PC-9 (cell line): Measurements from ENCODE around the gene ZNF480. TPM values are rescaled to one million over a fixed set of nuclear protein-coding genes. Genes with fewer than 3 reads are reported as not detected.

Experiments used
- BruUV-seq: library from RNA; stranded (reverse); fragments of 400-500 nt; replicated peaks from 2 replicates; lab custom pipeline; 2021; lab: Mats Ljungman, UMichigan
- CTCF ChIA-PET: fragments of 300-600 bp; sonication (Branson Sonifier 250); formaldehyde crosslinking; loops from one replicate; lab custom pipeline; 2022; ENCODE audit warnings: antibody characterized with exemption; lab: Charles Lee
- POLR2A ChIA-PET: fragments of 300-600 bp; sonication (Branson Sonifier 250); formaldehyde crosslinking; loops from one replicate; lab custom pipeline; 2022; ENCODE audit warnings: antibody characterized with exemption; ENCODE audit not compliant: unreplicated experiment; lab: Charles Lee
- DNase-seq, 2 experiments: peaks; one replicate each; pipeline versions ENCODE4 v3.0.0 to v3.0.0-alpha.2; 2015 to 2022; ENCODE audit warnings: mixed read lengths in 1 of 2
- H2AFZ ChIP-seq: fragments of 200-600 bp; sonication (generic); 2 replicates; pipeline ENCODE4 v1.8.1; 2017; ENCODE audit warnings: antibody characterized with exemption
- H3F3A ChIP-seq: fragments of 200-600 bp; sonication (generic); 2 replicates; pipeline ENCODE4 v1.8.1; 2017; ENCODE audit warnings: antibody characterized with exemption, mild to moderate bottlenecking, low read depth; ENCODE audit not compliant: insufficient read depth
- H3K27ac ChIP-seq: fragments of 200-600 bp; sonication (generic); 2 replicates; pipeline ENCODE4 v1.6.1; 2016; ENCODE audit warnings: mixed run types
- H3K27me3 ChIP-seq: fragments of 200-600 bp; sonication (generic); 2 replicates; pipeline ENCODE4 v1.6.1; 2016; ENCODE audit warnings: low read depth, mixed run types; ENCODE audit not compliant: insufficient read depth
- H3K36me3 ChIP-seq: fragments of 200-600 bp; sonication (generic); 2 replicates; pipeline ENCODE4 v1.6.1; 2016; ENCODE audit warnings: low read depth, mixed run types
- H3K4me1 ChIP-seq: fragments of 200-600 bp; sonication (generic); replicated peaks from 2 replicates; pipeline ENCODE4 v1.6.1; 2016; ENCODE audit warnings: mixed run types; ENCODE audit not compliant: insufficient read depth
- H3K4me2 ChIP-seq: fragments of 200-600 bp; sonication (generic); 2 replicates; pipeline ENCODE4 v1.6.1; 2017; ENCODE audit warnings: mixed run types
- H3K4me3 ChIP-seq: fragments of 200-600 bp; sonication (generic); 2 replicates; pipeline ENCODE4 v1.6.1; 2016; ENCODE audit warnings: mixed run types
- H3K79me2 ChIP-seq: fragments of 200-600 bp; sonication (generic); 2 replicates; pipeline ENCODE4 v1.6.1; 2017; ENCODE audit warnings: low read depth, mixed run types
- H3K9me2 ChIP-seq: fragments of 200-600 bp; sonication (generic); 2 replicates; pipeline ENCODE4 v1.8.1; 2017; ENCODE audit warnings: mild to moderate bottlenecking; ENCODE audit not compliant: insufficient read depth
- H3K9me3 ChIP-seq: fragments of 200-600 bp; sonication (generic); 2 replicates; pipeline ENCODE4 v1.8.1; 2016; ENCODE audit warnings: low read depth; ENCODE audit not compliant: insufficient read depth
- H4K20me1 ChIP-seq: fragments of 200-600 bp; sonication (generic); 2 replicates; pipeline ENCODE4 v1.8.1; 2017; ENCODE audit not compliant: insufficient read depth
- EZH2 ChIP-seq: fragments of 200-600 bp; sonication (generic); IDR thresholded peaks from 2 replicates; pipeline ENCODE4 v1.8.0; 2017; ENCODE audit warnings: antibody characterized with exemption, low read depth
- intact Hi-C: fragments of 100-400 bp; cut with micrococcal nuclease; formaldehyde crosslinking; loops from one replicate; pipeline ENCODE4 v1.10.0; 2022; ENCODE audit not compliant: unreplicated experiment
- microRNA-seq: library from miRNA; unstranded; fragments of <30 nt; microRNA quantifications from one replicate; pipeline ENCODE4 v1.2.0, GENCODE V29; 2021; ENCODE audit warnings: borderline number of aligned reads, borderline replicate concordance
- total RNA-seq: library from RNA; stranded (reverse); gene quantifications from 2 replicates; pipeline ENCODE4 v1.2.3, GENCODE V29; 2021
- TF ChIP-seq, protein P1 (sequence below): fragments of 200-600 bp; sonication (generic); conservative IDR thresholded peaks from 2 replicates; pipeline ENCODE4 v1.6.1; 2017; ENCODE audit warnings: mixed run types, antibody characterized with exemption, mild to moderate bottlenecking, moderate library complexity

The ZNF480 gene
- total RNA-seq, 1 experiment from 2014 or later = 10.2 TPM

GRCh38 chr19:52370341-52370710 is 73.4 kb downstream of the ZNF480 start:
- ChIA-PET POLR2A (no interaction called here), CTCF (interaction anchor here (0.9 kb wide), 1 partner anchor 122 kb away, joined by 4 read pairs; no protein-coding TSS in a partner anchor)
- intact Hi-C loops = no loop called here
- Histone ChIP-seq H3K36me3 (peaks cover 14% of the 10 kb centered on the region; the same call in 1 of the 2 replicates), H3K4me1 (0 out of 2 replicates have a peak, but pooled peaks cover 8% of the 10 kb centered on the region), H2AFZ (peak overlapping the region; percentile 99), H3K27me3 (no peaks in the 10 kb centered on the region), H4K20me1 (no peaks in the 10 kb centered on the region), H3K27ac (peak overlapping the region; percentile 67), H3F3A (no peaks in the 10 kb centered on the region), H3K4me2 (peak overlapping the region; percentile 79), H3K9me3 (peaks cover 43% of the 10 kb centered on the region), H3K9me2 (no peaks in the 10 kb centered on the region), H3K4me3 (peak overlapping the region; percentile 78), H3K79me2 (peaks cover 9% of the 10 kb centered on the region; the same call in 1 of the 2 replicates)
- no TSS peak for BruUV-seq
- DNase-seq = no peak
- TF ChIP-seq, protein P1, sequence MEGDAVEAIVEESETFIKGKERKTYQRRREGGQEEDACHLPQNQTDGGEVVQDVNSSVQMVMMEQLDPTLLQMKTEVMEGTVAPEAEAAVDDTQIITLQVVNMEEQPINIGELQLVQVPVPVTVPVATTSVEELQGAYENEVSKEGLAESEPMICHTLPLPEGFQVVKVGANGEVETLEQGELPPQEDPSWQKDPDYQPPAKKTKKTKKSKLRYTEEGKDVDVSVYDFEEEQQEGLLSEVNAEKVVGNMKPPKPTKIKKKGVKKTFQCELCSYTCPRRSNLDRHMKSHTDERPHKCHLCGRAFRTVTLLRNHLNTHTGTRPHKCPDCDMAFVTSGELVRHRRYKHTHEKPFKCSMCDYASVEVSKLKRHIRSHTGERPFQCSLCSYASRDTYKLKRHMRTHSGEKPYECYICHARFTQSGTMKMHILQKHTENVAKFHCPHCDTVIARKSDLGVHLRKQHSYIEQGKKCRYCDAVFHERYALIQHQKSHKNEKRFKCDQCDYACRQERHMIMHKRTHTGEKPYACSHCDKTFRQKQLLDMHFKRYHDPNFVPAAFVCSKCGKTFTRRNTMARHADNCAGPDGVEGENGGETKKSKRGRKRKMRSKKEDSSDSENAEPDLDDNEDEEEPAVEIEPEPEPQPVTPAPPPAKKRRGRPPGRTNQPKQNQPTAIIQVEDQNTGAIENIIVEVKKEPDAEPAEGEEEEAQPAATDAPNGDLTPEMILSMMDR = no peak
- TF ChIP-seq EZH2 = no peak

Small RNAs within 50 kb of the gene (microRNA-seq; reads per million reads assigned to microRNA genes)
- gene MIR643 = 2.0 reads per million

Other genes starting within 250 kb of the ZNF480 start
- gene ZNF432, start 248.3 kb upstream of the ZNF480 start, total RNA-seq = 8.1 and 9.9 TPM in 2 replicates
- 20.4 and 24.9 TPM in 2 replicates for gene ZNF841, start 201.4 kb upstream of the ZNF480 start, total RNA-seq
- gene ZNF616, start 157.2 kb upstream of the ZNF480 start, total RNA-seq = 9.9 and 12.6 TPM in 2 replicates
- gene ZNF836, start 125.5 kb upstream of the ZNF480 start, total RNA-seq = 12.2 and 14.3 TPM in 2 replicates
- 316 and 324 TPM in 2 replicates for gene PPP2R1A, start 107.1 kb upstream of the ZNF480 start, total RNA-seq
- 18.3 and 18.8 TPM in 2 replicates for gene ZNF766, start 27.6 kb upstream of the ZNF480 start, total RNA-seq
- 1.8 and 2.6 TPM in 2 replicates for gene ZNF610, start 39.1 kb downstream of the ZNF480 start, total RNA-seq
- 20.8 and 27.3 TPM in 2 replicates for gene ZNF880, start 72.8 kb downstream of the ZNF480 start, total RNA-seq
- gene ZNF528, start 100.7 kb downstream of the ZNF480 start, total RNA-seq = 24.0 and 32.6 TPM in 2 replicates
- gene ZNF534, start 132.0 kb downstream of the ZNF480 start, total RNA-seq = not detected in 2 replicates
- not detected in 2 replicates for gene ZNF578, start 156.4 kb downstream of the ZNF480 start, total RNA-seq
- 24.1 and 26.6 TPM in 2 replicates for gene ZNF808, start 230.5 kb downstream of the ZNF480 start, total RNA-seq